SK-N-SH (cell line): ENCODE data around the gene NKIRAS1.

ENCODE experiments used
- CHD2 ChIP-seq: fragments of 150-350 bp; IDR thresholded peaks from 2 replicates; pipeline ENCODE4 v1.6.1; 2018; ENCODE audit warnings: low read length; ENCODE audit not compliant: partially characterized antibody
- CTCF ChIP-seq: fragments of 200-600 bp; sonication (generic); IDR thresholded peaks from 2 replicates; pipeline ENCODE4 v1.6.1; 2017; ENCODE audit warnings: antibody characterized with exemption, mild to moderate bottlenecking, moderate library complexity
- RAD21 ChIP-seq: IDR thresholded peaks from 2 replicates; pipeline ENCODE4 v1.6.1; 2012; ENCODE audit warnings: mild to moderate bottlenecking, low read length
- TF ChIP-seq, protein P1 (sequence below): IDR thresholded peaks from 2 replicates; pipeline ENCODE4 v1.6.1; 2012; ENCODE audit warnings: mild to moderate bottlenecking, low read depth, low read length, moderate library complexity

- TF ChIP-seq, protein P1, sequence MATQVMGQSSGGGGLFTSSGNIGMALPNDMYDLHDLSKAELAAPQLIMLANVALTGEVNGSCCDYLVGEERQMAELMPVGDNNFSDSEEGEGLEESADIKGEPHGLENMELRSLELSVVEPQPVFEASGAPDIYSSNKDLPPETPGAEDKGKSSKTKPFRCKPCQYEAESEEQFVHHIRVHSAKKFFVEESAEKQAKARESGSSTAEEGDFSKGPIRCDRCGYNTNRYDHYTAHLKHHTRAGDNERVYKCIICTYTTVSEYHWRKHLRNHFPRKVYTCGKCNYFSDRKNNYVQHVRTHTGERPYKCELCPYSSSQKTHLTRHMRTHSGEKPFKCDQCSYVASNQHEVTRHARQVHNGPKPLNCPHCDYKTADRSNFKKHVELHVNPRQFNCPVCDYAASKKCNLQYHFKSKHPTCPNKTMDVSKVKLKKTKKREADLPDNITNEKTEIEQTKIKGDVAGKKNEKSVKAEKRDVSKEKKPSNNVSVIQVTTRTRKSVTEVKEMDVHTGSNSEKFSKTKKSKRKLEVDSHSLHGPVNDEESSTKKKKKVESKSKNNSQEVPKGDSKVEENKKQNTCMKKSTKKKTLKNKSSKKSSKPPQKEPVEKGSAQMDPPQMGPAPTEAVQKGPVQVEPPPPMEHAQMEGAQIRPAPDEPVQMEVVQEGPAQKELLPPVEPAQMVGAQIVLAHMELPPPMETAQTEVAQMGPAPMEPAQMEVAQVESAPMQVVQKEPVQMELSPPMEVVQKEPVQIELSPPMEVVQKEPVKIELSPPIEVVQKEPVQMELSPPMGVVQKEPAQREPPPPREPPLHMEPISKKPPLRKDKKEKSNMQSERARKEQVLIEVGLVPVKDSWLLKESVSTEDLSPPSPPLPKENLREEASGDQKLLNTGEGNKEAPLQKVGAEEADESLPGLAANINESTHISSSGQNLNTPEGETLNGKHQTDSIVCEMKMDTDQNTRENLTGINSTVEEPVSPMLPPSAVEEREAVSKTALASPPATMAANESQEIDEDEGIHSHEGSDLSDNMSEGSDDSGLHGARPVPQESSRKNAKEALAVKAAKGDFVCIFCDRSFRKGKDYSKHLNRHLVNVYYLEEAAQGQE = no peak
- TF ChIP-seq RAD21 = no peak
- no peak for TF ChIP-seq CTCF
- no peak for TF ChIP-seq CHD2
These were observed 24.0 kb upstream of the NKIRAS1 start for GRCh38 chr3:23940775-23941174.
